Sigmoid colon (tissue), 4 donors: ENCODE data around the gene AURKAIP1.

Experiments
- EP300 ChIP-seq, 4 donors: sonication (generic); formaldehyde crosslinking; IDR thresholded peaks; one replicate each; pipeline ENCODE4 v1.6.1; 2017; ENCODE audit warnings: antibody characterized with exemption in 4 of 4
- POLR2A ChIP-seq, 2 donors: fragments of 450-650 bp; IDR thresholded peaks; one replicate each; pipeline ENCODE4 v1.6.1; 2016; ENCODE audit warnings: antibody characterized with exemption in 2 of 2, mild to moderate bottlenecking in 2 of 2, moderate library complexity in 2 of 2
- POLR2AphosphoS5 ChIP-seq, 4 donors: sonication (generic); formaldehyde crosslinking; IDR thresholded peaks; one replicate each; pipeline ENCODE4 v1.6.1; 2017; ENCODE audit warnings: antibody characterized with exemption in 4 of 4
- TF ChIP-seq, protein P1 (sequence below), 4 experiments: fragments of 450-650 bp in 3 of 4; fragments of 200-600 bp in 1 of 4; IDR thresholded peaks; one replicate each; pipeline ENCODE4 v1.5.1; 2016 to 2019; ENCODE audit warnings: antibody characterized with exemption in 4 of 4, mild to moderate bottlenecking in 3 of 4, moderate library complexity in 2 of 4

DNA sequence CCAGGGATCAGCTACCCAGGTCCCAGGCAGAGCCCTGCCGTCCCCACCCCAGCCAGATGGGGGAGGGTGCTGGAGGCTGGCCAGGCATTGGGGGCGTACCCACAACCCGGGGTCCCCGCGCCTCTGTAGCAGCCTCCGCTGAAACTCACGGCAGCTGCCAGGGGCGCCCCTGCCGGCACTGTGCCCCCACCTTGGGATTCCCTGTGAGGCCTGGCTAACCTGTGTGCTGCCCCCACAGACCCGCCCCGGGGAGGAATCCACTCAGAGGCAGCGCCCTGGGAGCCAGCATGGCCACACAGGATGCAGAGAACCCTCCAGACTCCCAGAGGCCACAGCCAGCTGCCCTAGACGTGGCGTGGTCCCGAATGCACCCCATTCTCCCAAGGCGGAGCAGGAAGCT is 29.6 kb downstream of the AURKAIP1 start:
- TF ChIP-seq, protein P1, sequence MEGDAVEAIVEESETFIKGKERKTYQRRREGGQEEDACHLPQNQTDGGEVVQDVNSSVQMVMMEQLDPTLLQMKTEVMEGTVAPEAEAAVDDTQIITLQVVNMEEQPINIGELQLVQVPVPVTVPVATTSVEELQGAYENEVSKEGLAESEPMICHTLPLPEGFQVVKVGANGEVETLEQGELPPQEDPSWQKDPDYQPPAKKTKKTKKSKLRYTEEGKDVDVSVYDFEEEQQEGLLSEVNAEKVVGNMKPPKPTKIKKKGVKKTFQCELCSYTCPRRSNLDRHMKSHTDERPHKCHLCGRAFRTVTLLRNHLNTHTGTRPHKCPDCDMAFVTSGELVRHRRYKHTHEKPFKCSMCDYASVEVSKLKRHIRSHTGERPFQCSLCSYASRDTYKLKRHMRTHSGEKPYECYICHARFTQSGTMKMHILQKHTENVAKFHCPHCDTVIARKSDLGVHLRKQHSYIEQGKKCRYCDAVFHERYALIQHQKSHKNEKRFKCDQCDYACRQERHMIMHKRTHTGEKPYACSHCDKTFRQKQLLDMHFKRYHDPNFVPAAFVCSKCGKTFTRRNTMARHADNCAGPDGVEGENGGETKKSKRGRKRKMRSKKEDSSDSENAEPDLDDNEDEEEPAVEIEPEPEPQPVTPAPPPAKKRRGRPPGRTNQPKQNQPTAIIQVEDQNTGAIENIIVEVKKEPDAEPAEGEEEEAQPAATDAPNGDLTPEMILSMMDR (IDR thresholded peaks at IDR 0.05): no peak
- TF ChIP-seq EP300 (IDR thresholded peaks at IDR 0.05) (no peak), POLR2A (IDR thresholded peaks at IDR 0.05) (no peak), POLR2AphosphoS5 (IDR thresholded peaks at IDR 0.05) (no peak)
